IMR-90 (cell line): ENCODE measurements around the gene ORMDL2. TPM values are rescaled to one million over a fixed set of nuclear protein-coding genes. Genes with fewer than 3 reads are reported as not detected.
A peak's percentile ranks its signal among the peaks of the same experiment; 100 is the strongest.

ENCODE experiments used
- ATAC-seq: fragments of 200-7000 bp; cut with Tn5 transposase; 2 replicates; pipeline ENCODE4 v1.9.1; 2020; ENCODE audit warnings: low read depth, mild to moderate bottlenecking, moderate library complexity
- BruUV-seq: library from RNA; stranded (reverse); fragments of 400-500 nt; replicated peaks from 2 replicates; lab custom pipeline; 2021; lab: Mats Ljungman, UMichigan
- CTCF ChIA-PET: fragments of 300-600 bp; formaldehyde crosslinking; extraction: SDS; loops from one replicate; lab custom pipeline; 2021; ENCODE audit warnings: antibody characterized with exemption; lab: Yijun Ruan, JAX
- POLR2A ChIA-PET: fragments of 300-600 bp; sonication (Branson Sonifier 250); formaldehyde crosslinking; loops from one replicate; lab custom pipeline; 2022; ENCODE audit warnings: antibody characterized with exemption; ENCODE audit not compliant: unreplicated experiment; lab: Charles Lee
- DNase-seq: peaks from one replicate; pipeline ENCODE4 v3.0.0; 2013
- H2AFZ ChIP-seq: replicated peaks from 2 replicates; pipeline ENCODE3; 2013; ENCODE audit warnings: low read length, mild to moderate bottlenecking; ENCODE audit not compliant: poor library complexity
- H2AK5ac ChIP-seq: 2 replicates; pipeline ENCODE4 v1.6.1; 2013; ENCODE audit warnings: low read depth, low read length, inconsistent platforms
- H2AK9ac ChIP-seq: replicated peaks from 2 replicates; pipeline ENCODE3; 2013; ENCODE audit warnings: mild to moderate bottlenecking, low read depth, low read length, moderate library complexity; ENCODE audit not compliant: poor library complexity
- H2BK120ac ChIP-seq: 2 replicates; pipeline ENCODE4 v1.6.1; 2013; ENCODE audit warnings: low read depth, low read length, inconsistent platforms
- H2BK15ac ChIP-seq: 3 replicates; pipeline ENCODE4 v1.6.1; 2013; ENCODE audit warnings: low read depth, low read length, inconsistent platforms
- H2BK20ac ChIP-seq: 2 replicates; pipeline ENCODE4 v1.6.1; 2013; ENCODE audit warnings: low read depth, mild to moderate bottlenecking, inconsistent platforms, low read length, moderate library complexity
- H2BK5ac ChIP-seq: 2 replicates; pipeline ENCODE4 v1.6.1; 2013; ENCODE audit warnings: mild to moderate bottlenecking, low read depth, low read length, inconsistent platforms; ENCODE audit not compliant: poor library complexity, severe bottlenecking
- H3K14ac ChIP-seq: replicated peaks from 2 replicates; pipeline ENCODE4 v1.6.1; 2013; ENCODE audit warnings: low read depth, low read length, inconsistent platforms
- H3K18ac ChIP-seq: 2 replicates; pipeline ENCODE4 v1.6.1; 2013; ENCODE audit warnings: low read depth, low read length, control low read depth
- H3K23ac ChIP-seq: 2 replicates; pipeline ENCODE4 v1.6.1; 2013; ENCODE audit warnings: low read depth, low read length, inconsistent platforms
- H3K27ac ChIP-seq: 2 replicates; pipeline ENCODE4 v1.5.1; 2013; ENCODE audit warnings: mild to moderate bottlenecking, control low read depth, low read length; ENCODE audit not compliant: insufficient read depth
- H3K27me3 ChIP-seq: 2 replicates; pipeline ENCODE4 v1.6.1; 2013; ENCODE audit warnings: low read length; ENCODE audit not compliant: control insufficient read depth, insufficient read depth
- H3K36me3 ChIP-seq: 2 replicates; pipeline ENCODE4 v1.6.1; 2013; ENCODE audit warnings: low read length, mixed read lengths; ENCODE audit not compliant: control insufficient read depth, insufficient read depth
- H3K4ac ChIP-seq: 2 replicates; pipeline ENCODE4 v1.6.1; 2013; ENCODE audit warnings: low read depth, low read length, inconsistent platforms
- H3K4me1 ChIP-seq: 2 replicates; pipeline ENCODE4 v1.6.1; 2013; ENCODE audit warnings: low read length, mixed read lengths; ENCODE audit not compliant: control insufficient read depth, insufficient read depth
- H3K4me2 ChIP-seq: 2 replicates; pipeline ENCODE4 v1.6.1; 2013; ENCODE audit warnings: low read depth, mild to moderate bottlenecking, control low read depth, low read length, moderate library complexity
- H3K4me3 ChIP-seq: 2 replicates; pipeline ENCODE4 v1.5.1; 2013; ENCODE audit warnings: low read depth, mild to moderate bottlenecking, control low read depth, low read length, moderate library complexity; ENCODE audit not compliant: insufficient read depth
- H3K56ac ChIP-seq: 2 replicates; pipeline ENCODE4 v1.6.1; 2013; ENCODE audit warnings: low read length, inconsistent platforms; ENCODE audit not compliant: insufficient read depth; ENCODE audit errors: extremely low read depth
- H3K79me1 ChIP-seq, 2 experiments: 2 replicates each; pipeline ENCODE4 v1.6.1; 2013; ENCODE audit warnings: low read length in 2 of 2, inconsistent platforms in 1 of 2, low read depth in 1 of 2
- H3K9ac ChIP-seq: 2 replicates; pipeline ENCODE4 v1.6.1; 2013; ENCODE audit warnings: low read depth, low read length, control low read depth
- H3K9me1 ChIP-seq: 2 replicates; pipeline ENCODE4 v1.6.1; 2013; ENCODE audit warnings: low read length, inconsistent platforms; ENCODE audit not compliant: insufficient read depth
- H3K9me3 ChIP-seq: 2 replicates; pipeline ENCODE4 v1.6.1; 2013; ENCODE audit warnings: low read length; ENCODE audit not compliant: control insufficient read depth, insufficient read depth
- H4K20me1 ChIP-seq: 2 replicates; pipeline ENCODE4 v1.6.1; 2013; ENCODE audit warnings: low read length, inconsistent platforms; ENCODE audit not compliant: insufficient read depth
- H4K5ac ChIP-seq: 2 replicates; pipeline ENCODE4 v1.6.1; 2013; ENCODE audit warnings: mild to moderate bottlenecking, low read depth, low read length, control low read depth
- H4K8ac ChIP-seq, 2 experiments: 2 replicates each; pipeline ENCODE4 v1.6.1; 2013; ENCODE audit warnings: low read depth in 2 of 2, low read length in 2 of 2, control low read depth in 1 of 2, inconsistent platforms in 1 of 2
- H4K91ac ChIP-seq: 2 replicates; pipeline ENCODE4 v1.6.1; 2013; ENCODE audit warnings: low read depth, low read length, inconsistent platforms; ENCODE audit not compliant: insufficient read depth
- CEBPB ChIP-seq: IDR thresholded peaks from 2 replicates; pipeline ENCODE4 v1.6.1; 2012; ENCODE audit warnings: low read depth, low read length, improper control_type of control experiment
- NFE2L2 ChIP-seq: fragments of 150-350 bp; IDR thresholded peaks from 2 replicates; pipeline ENCODE4 v1.6.1; 2016; ENCODE audit warnings: low read depth, mild to moderate bottlenecking, low read length
- SMC3 ChIP-seq: fragments of 150-350 bp; IDR thresholded peaks from 2 replicates; pipeline ENCODE4 v1.6.1; 2016; ENCODE audit warnings: low read depth, mild to moderate bottlenecking, antibody characterized with exemption, low read length, moderate library complexity
- WGBS, 2 experiments: methylation state at CpG; one replicate each; pipeline versions ENCODE4 v1.1.5 to v1.1.7; 2013; ENCODE audit warnings: missing lambda C conversion rate in 2 of 2; ENCODE audit not compliant: insufficient read length in 1 of 2; ENCODE audit errors: extremely low coverage in 2 of 2; 5-methylcytosine and 5-hydroxymethylcytosine counted together
- dilution Hi-C: fragments of 300-500 bp; cut with HindIII; formaldehyde crosslinking; loops from one replicate; pipeline ENCODE4 v1.14.3; 2018; ENCODE audit warnings: low sequenced_read_pairs; ENCODE audit not compliant: unreplicated experiment
- in situ Hi-C: fragments of 300-500 bp; cut with MboI; formaldehyde crosslinking; loops from 3 replicates; pipeline ENCODE4 v1.14.3; 2019; ENCODE audit warnings: low sequenced_read_pairs, inconsistent platforms, mixed read lengths
- intact Hi-C: fragments of 100-400 bp; cut with micrococcal nuclease; formaldehyde crosslinking; loops from 2 replicates; pipeline ENCODE4 v1.10.0; 2022
- polyA plus RNA-seq, 3 experiments: library from polyadenylated mRNA; depleted of rRNA; stranded (reverse); fragments of >200 nt; gene quantifications; 2 replicates each; pipeline ENCODE4 v1.2.3, GENCODE V29; 2012; ENCODE audit warnings: low replicate concordance in 1 of 3
- total RNA-seq: library from RNA; depleted of rRNA; stranded (reverse); fragments of >200 nt; gene quantifications from 2 replicates; pipeline ENCODE4 v1.2.3, GENCODE V29; 2012

ORMDL2 gene
- total and polyA plus RNA-seq, 2 of the 4 experiments (the other 2 are of a cell fraction) = 20.4 to 39.7 TPM

DNA sequence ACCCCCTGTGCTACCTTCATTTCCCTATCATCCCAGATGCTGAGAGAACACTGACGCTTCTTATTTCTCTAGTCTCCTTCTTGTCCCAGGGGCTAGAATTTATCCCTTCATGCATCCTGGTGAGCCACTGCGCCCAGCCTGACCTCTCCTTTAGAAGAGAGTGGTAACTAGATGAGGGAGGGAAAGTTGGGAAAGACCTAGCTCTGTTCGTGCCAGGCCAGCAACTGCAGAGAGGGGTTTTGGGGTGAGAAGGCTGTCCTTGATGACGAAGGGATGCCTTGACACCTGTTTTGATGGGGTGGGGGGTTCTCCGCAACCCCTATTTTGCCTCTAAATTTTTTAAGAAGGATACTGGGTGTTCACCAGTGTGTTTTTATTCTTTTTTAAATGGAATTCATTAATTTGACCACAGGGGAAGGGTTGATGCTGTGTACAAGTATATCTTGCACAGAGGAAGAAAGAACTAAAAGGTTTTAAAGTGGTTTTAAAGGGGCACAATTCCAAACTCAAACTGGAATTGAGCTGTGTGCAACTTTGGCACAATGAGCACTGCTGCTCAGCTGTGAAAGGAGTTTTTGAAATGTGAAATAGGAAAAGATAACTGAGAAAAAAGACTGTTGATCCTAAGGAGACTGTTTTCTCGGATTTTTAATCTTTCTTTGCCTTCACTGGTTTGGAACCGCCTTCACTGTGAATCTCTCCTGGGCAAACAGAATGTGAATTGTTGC lies 31.9 kb downstream of the ORMDL2 start (continued):
- TF ChIP-seq NFE2L2 = no peak

GRCh38 chr12:55850401-55850800 lies 32.6 kb downstream of the ORMDL2 start:
- CTCF ChIA-PET = no interaction called here
- no peaks in the 10 kb centered on the region for H4K20me1 ChIP-seq
- in situ Hi-C loops = no loop called here

More at GRCh38 chr12:55850401-55850800, 32.6 kb downstream of the ORMDL2 start:
- dilution Hi-C loops (no loop called here), intact Hi-C loops (loop anchor here (5.0 kb wide), 2 partner anchors 37 to 62 kb away; no protein-coding TSS in a partner anchor)
- H4K8ac ChIP-seq = peak overlapping the region in 1 of 2 experiments; percentile 39; a peak in 1 of 4 replicates
- no peak overlapping the region for H2BK15ac ChIP-seq
- no peak overlapping the region for H3K23ac ChIP-seq
- H3K36me3 ChIP-seq = no peaks in the 10 kb centered on the region
- no peak for ATAC-seq
- no peak overlapping the region for H3K18ac ChIP-seq
- H3K4me2 ChIP-seq = no peak overlapping the region
- no peak overlapping the region for H4K5ac ChIP-seq
- no peak overlapping the region for H2AK5ac ChIP-seq
- no peak overlapping the region for H2BK20ac ChIP-seq
- no peaks in the 10 kb centered on the region for H3K9me3 ChIP-seq
- POLR2A ChIA-PET = interaction anchor here (0.9 kb wide), 1 partner anchor 18 kb away, joined by 3 read pairs; no protein-coding TSS in a partner anchor
- H3K4ac ChIP-seq = no peak overlapping the region
- H3K79me1 ChIP-seq = peaks cover 4 to 8% of the 10 kb centered on the region in 2 experiments
- H3K27me3 ChIP-seq = no peaks in the 10 kb centered on the region
- no peak overlapping the region for H3K4me3 ChIP-seq
- no peak overlapping the region for H3K27ac ChIP-seq
- TF ChIP-seq CEBPB (no peak), SMC3 (no peak)
- no peak overlapping the region for H2BK120ac ChIP-seq
- H2AK9ac ChIP-seq = no peak overlapping the region
- H3K56ac ChIP-seq = no peak overlapping the region
- H3K4me1 ChIP-seq = peaks cover 10% of the 10 kb centered on the region
- H2AFZ ChIP-seq = peak overlapping the region; percentile 61
- 0 out of 2 replicates have a peak overlapping the region, but pooled peaks have one; percentile 15 for H4K91ac ChIP-seq
- DNase-seq = no peak
- peaks cover 11% of the 10 kb centered on the region for H3K9me1 ChIP-seq
- H2BK5ac ChIP-seq = no peak overlapping the region
- BruUV-seq = no TSS peak
- no peak overlapping the region for H3K9ac ChIP-seq
- no CpG with 5 or more reads among the region's 1 CpG for WGBS, 2 experiments
- no peak overlapping the region for H3K14ac ChIP-seq
